CD4-positive, alpha-beta T cell treated with Interleukin-6 for 4 hours (primary cell): ENCODE results near the gene CCN5.
"Not testable (repeated sequence)": the region's sequence is repeated elsewhere in the genome, so short reads cannot be mapped to it uniquely, and the experiment has no call there.

Experiments
- DNase-seq: peaks from one replicate; pipeline ENCODE4 v3.0.0-alpha.2; 2020; ENCODE audit warnings: mixed read lengths

CCN5 gene

GRCh38 chr20:44762466-44763140 is 47.4 kb downstream of the CCN5 start:
- DNase-seq, result no peak

DNA sequence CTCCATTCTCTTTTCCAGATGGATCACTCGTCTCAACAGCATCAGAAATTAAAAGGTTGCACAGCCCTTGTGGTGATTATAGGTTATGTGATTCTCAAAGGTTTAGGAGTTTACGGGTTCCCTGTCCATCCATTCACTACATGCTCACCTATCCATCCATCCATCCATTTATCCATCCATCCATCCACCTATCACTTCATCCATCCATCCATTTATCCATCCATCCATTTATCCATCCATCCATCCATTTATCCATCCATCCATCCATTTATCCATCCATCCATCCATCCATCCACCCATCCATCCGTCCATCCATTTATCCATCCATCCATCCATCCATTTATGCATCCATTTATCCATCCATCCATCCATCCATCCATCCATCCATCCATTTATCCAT is 48.6 kb downstream of the CCN5 start:
- not testable (repeated sequence) for DNase-seq

DNA sequence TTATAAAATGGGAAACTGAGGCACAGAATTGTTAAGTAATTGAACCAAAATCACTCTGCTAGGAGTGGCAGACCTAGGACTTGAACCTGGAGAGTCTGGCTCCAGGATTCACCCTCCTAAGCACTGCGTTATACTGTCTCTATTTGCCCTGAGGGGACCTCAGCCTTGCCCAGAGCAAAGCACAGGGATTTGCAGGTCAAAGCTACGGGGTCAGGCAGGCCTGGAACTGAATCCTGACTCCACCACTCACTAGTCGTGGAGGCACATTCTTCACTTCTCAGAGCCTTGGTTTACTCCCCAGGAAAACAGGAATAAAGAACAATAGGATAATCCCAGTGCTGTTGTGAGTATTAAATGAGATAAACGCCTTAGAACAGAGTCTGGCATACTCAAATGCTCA is 49.9 kb downstream of the CCN5 start:
- no peak for DNase-seq

DNA sequence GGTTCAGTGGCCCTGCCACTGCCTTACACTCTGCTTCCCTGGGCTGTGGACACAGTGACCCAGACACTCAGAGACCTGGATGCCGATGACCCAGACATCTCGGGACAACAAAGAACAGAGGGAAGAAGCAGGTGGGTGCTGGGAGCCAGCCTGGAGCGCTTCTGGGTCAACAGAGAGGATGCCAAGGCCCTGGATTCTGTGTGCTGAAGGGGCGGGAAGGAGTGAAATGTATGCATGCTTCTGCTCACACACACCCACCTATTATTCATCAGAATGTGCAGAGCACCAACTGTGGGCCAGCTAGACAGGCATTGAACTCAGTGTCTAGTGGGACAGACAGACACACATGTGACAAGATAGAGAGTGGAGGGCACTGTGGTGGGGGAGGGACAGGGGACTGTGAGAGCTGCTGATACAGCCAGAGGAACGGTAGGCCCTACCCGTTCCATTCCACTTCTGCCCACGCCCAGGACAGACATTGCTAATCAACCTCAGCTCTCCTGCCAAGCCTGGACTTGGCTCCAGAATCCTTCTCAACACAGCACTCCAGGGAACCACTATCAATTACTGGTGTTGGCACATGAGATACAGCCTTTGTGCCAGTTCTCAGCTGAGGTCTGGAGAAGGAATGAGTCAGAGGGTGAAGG is 50.7 kb downstream of the CCN5 start:
- no peak for DNase-seq

DNA sequence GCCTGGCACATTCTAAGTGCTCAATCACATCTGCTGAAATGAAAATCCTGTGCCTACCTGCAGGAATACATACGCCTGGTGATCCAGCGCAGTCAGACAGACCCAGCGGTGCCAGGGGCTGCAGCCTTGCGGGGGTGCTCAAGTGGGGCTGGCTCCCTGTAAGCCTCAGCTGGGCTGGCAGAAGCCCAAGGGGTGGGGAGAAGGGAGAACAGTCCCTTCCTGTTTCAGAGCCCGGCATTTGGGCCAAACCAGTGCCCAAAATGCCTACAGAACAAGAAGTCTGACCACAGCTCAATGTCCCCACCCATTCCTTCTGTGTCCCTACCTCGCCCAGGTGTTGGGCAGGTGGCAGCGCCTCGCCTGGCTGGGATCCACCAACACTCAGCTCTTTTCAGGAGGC is 53.1 kb downstream of the CCN5 start:
- DNase-seq, result no peak

- no peak for DNase-seq
These were observed 53.8 kb downstream of the CCN5 start for GRCh38 chr20:44768854-44769480.

DNA sequence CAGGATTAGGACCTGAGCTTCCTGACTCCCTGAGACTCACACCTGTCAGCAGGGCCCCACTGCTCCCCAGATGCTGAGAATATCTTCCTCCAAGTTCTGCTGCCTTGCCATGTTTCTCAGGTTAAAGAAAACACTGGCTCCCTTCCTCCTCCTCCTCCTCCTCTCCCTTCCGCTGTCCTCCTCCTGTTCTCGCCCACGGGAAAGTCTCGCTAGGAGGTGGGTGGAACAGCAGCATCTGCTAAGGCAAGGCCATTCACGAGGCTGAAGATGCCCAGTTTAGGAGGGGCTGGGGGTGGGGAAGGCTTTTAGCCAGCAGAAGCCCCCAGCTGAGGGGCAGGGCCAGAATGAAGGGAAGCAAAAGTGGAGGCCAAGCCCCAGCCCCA is 54.3 kb downstream of the CCN5 start:
- DNase-seq, result no peak

- DNase-seq, result no peak
These were observed 55.5 kb downstream of the CCN5 start for GRCh38 chr20:44770484-44771171.

- no peak for DNase-seq
These were observed 56.0 kb downstream of the CCN5 start for GRCh38 chr20:44771172-44771535.

- DNase-seq, result no peak
These were observed 57.5 kb downstream of the CCN5 start for GRCh38 chr20:44772636-44773035.

DNA sequence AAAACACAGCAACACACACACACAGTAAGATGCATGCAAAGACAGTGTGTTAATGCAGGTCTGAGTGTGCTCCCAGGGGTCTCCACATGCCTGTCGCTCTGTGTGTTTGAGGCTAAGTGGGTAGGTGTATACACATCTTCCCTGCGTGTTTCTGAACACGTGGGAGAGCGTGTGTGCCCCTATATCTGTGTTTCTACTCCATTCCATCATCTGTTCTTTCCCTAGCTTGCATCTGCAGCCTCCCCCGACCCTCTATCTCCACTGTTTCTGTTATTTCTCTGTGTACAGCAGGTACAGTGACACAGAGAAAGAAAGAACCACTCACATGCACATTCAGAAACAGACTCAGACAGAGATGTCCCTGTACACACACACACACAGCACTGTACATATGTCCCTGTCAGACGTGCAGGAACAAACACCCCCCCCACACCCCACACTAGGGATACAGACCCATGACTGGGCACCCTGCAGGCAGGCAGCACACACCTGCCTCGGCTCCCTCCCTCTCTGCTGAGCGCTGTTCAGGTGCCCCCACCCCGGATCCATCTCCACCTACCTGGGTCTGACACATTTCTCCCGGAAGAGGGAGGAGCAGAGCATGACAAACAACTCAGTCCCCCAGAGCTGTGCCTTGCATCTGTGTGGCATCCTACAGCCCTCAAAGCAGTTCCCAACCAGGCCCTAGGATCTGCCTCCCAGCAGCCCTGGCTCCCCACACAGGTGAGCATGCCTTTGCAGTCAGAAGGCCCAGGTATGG is 58.1 kb downstream of the CCN5 start:
- DNase-seq, result no peak

DNA sequence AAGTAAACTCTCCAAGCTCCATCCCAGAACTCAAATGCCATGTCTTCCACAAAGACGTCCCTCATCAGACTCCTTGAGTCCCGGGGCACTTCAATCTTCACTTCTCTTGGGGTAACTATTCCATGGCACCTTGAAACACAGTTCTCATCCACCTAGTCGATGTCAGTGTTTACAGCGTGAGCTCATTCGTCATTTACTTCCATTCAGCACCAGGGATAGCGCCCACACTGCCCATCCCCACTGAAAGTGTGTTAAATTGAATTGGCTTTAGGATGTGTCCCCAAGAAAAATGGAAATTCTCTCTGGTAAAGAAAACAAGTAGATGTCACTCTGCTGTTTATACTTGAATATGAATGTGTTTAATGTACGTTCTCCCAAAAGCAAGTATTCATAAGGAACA is 61.8 kb downstream of the CCN5 start:
- no peak for DNase-seq
